Lower leg skin (tissue), 4 donors: ENCODE data around the gene A2M. TPM values are rescaled to one million over a fixed set of nuclear protein-coding genes. Genes with fewer than 3 reads are reported as not detected.
A peak's percentile ranks its signal among the peaks of the same experiment; 100 is the strongest.
"Not testable (repeated sequence)": the region's sequence is repeated elsewhere in the genome, so short reads cannot be mapped to it uniquely, and the experiment has no call there.

Source experiments
- DNase-seq, 2 donors: peaks; one replicate each; pipeline ENCODE4 v3.0.0-alpha.2; 2019; ENCODE audit warnings: low spot score in 2 of 2
- H3K4me3 ChIP-seq: fragments of 200-600 bp; sonication (generic); 2 replicates; pipeline ENCODE4 v1.5.1; 2017; ENCODE audit warnings: mild to moderate bottlenecking, low read depth; ENCODE audit not compliant: poor library complexity, severe bottlenecking
- CTCF ChIP-seq, 3 donors: fragments of 450-650 bp; IDR thresholded peaks; one replicate each; pipeline ENCODE4 v1.5.1; 2016; ENCODE audit warnings: antibody characterized with exemption in 3 of 3, mild to moderate bottlenecking in 3 of 3, moderate library complexity in 2 of 3
- POLR2A ChIP-seq, 2 donors: fragments of 450-650 bp; IDR thresholded peaks; one replicate each; pipeline ENCODE4 v1.6.1; 2016 to 2017; ENCODE audit warnings: antibody characterized with exemption in 2 of 2, mild to moderate bottlenecking in 1 of 2, moderate library complexity in 1 of 2
- WGBS, 2 donors: methylation state at CpG; one replicate each; pipeline ENCODE4 v1.1.5; 2018; 5-methylcytosine and 5-hydroxymethylcytosine counted together
- intact Hi-C: fragments of 100-400 bp; cut with DNase I; formaldehyde crosslinking; loops from one replicate; pipeline ENCODE4 v1.15.0; 2023; ENCODE audit warnings: low total_unique reads
- total RNA-seq, 4 donors: library from RNA; depleted of rRNA; stranded (reverse); fragments of >200 nt; gene quantifications; one replicate each; pipeline ENCODE4 v1.1.0, GENCODE V29; 2016

Gene A2M
- total RNA-seq, 4 donors from 2014 or later, result 32.9 to 123 (median 49.6) TPM

GRCh38 chr12:9147461-9147860 lies 31.7 kb upstream of the A2M start:
- intact Hi-C loops, result no loop called here
- DNase-seq, result no peak
- H3K4me3 ChIP-seq, result no peak overlapping the region
- 86 to 91% methylated on average over 2 of the region's 2 CpGs for WGBS, 2 donors
- TF ChIP-seq CTCF (IDR thresholded peaks at IDR 0.05), result no peak
- no peak for TF ChIP-seq POLR2A (IDR thresholded peaks at IDR 0.05)

GRCh38 chr12:9144730-9145106 lies 29.0 kb upstream of the A2M start:
- DNase-seq, result no peak
- no peak overlapping the region for H3K4me3 ChIP-seq
- intact Hi-C loops, result no loop called here
- no peak for TF ChIP-seq POLR2A (IDR thresholded peaks at IDR 0.05)
- TF ChIP-seq CTCF (IDR thresholded peaks at IDR 0.05), result no peak
- WGBS, 2 donors, result 47 to 53% methylated on average over 4 of the region's 4 CpGs

- TF ChIP-seq POLR2A (IDR thresholded peaks at IDR 0.05), result no peak
- DNase-seq, result no peak
- intact Hi-C loops, result no loop called here
- WGBS, 2 donors, result 93 to 94% methylated on average over 3 of the region's 3 CpGs
- no peak overlapping the region for H3K4me3 ChIP-seq
Measured at GRCh38 chr12:9143929-9144729, 28.4 kb upstream of the A2M start.

- no peak for DNase-seq
- TF ChIP-seq CTCF (IDR thresholded peaks at IDR 0.05), result no peak
- no peak for TF ChIP-seq POLR2A (IDR thresholded peaks at IDR 0.05)
- intact Hi-C loops, result no loop called here
- no peak overlapping the region for H3K4me3 ChIP-seq
- WGBS, 2 donors, result 65 to 71% methylated on average over 2 of the region's 2 CpGs
Measured at GRCh38 chr12:9143137-9143536, 27.4 kb upstream of the A2M start.

- 30 to 44% methylated on average over 2 of the region's 2 CpGs for WGBS, 2 donors
- DNase-seq, H3K4me3 ChIP-seq, intact Hi-C loops: not testable (repeated sequence)
Measured at GRCh38 chr12:9139588-9140290, 24.0 kb upstream of the A2M start.

- WGBS, 2 donors, result 86 to 89% methylated on average over 5 of the region's 5 CpGs
- no peak for DNase-seq
- TF ChIP-seq CTCF (IDR thresholded peaks at IDR 0.05) (peak in 1 of 3 donors; percentile 17), POLR2A (IDR thresholded peaks at IDR 0.05) (no peak)
Measured at GRCh38 chr12:9135903-9136310, 20.2 kb upstream of the A2M start.

More at GRCh38 chr12:9135903-9136310, 20.2 kb upstream of the A2M start:
- no peak overlapping the region for H3K4me3 ChIP-seq
- intact Hi-C loops, result no loop called here
